GM18526 (cell line): ENCODE results near the gene WDHD1.

Experiments used
- POLR2A ChIP-seq: IDR thresholded peaks from 3 replicates; pipeline ENCODE4 v1.6.1; 2011; ENCODE audit not compliant: insufficient read length; ENCODE audit errors: extremely low read depth

The WDHD1 gene

GRCh38 chr14:55000381-55000780, 26.5 kb downstream of the WDHD1 start:
- TF ChIP-seq POLR2A: no peak

GRCh38 chr14:54985156-54985555, 41.7 kb downstream of the WDHD1 start:
- no peak for TF ChIP-seq POLR2A

DNA sequence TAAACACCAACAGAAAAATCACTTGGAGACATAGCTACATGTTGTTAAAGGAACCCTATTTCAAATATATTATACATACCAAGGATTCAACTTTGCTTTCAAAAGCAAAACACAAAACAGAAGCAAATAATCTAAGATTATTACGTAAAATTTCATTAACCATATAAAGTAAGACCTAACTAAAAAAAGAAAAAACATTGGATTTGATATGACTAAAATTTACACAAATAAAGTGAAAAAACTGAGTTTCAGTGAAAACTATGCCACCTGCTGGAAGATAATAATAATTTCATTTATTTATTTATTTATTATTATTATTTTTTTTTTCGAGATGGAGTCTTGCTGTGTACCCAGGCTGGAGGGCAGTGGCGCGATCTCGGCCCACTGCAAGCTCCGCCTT, 45.2 kb downstream of the WDHD1 start:
- TF ChIP-seq POLR2A: no peak

DNA sequence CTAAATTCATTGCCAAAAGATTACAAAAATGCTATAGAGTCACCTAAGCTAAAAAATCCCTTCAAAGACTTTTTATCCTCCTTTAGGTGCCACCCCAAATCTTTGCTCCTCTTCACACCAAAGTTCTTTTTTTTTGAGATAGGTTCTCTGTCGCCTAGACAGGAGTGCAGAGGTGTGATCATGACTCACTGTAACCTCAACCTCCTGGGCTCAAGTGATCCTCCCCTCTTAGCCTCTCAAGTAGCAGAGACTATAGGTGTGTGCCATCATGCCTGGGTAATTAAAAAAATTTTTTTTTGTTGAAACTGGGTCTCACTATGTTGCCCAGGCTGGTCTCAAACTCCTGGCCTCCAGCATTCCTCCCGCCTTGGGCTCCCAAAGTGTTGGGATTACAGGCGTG, 47.9 kb downstream of the WDHD1 start:
- TF ChIP-seq POLR2A: no peak

- no peak for TF ChIP-seq POLR2A
Observed at GRCh38 chr14:54976316-54976715, 50.6 kb downstream of the WDHD1 start.

- TF ChIP-seq POLR2A: no peak
Observed at GRCh38 chr14:54975856-54976255, 51.0 kb downstream of the WDHD1 start.

GRCh38 chr14:54974788-54975414, 52.0 kb downstream of the WDHD1 start:
- TF ChIP-seq POLR2A: no peak

GRCh38 chr14:54967496-54967895, 59.4 kb downstream of the WDHD1 start:
- no peak for TF ChIP-seq POLR2A

DNA sequence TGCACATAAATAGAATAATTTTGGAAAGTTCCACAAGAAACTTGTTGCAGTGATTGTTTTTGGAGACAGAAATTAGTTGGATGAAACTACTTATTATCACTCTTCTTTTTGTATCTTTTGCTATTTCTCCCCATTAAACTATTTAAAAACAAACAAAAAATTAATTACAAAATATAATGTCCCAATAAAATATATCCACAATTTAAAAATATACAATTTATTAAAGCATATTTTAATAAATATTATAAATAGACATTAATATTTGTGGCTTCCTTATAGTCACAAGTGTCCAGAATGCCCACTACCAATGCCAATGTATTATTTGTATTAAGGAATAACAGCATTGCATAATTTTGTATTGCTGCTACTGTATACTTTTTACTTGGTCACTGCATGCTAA, 71.8 kb downstream of the WDHD1 start:
- TF ChIP-seq POLR2A: no peak

- TF ChIP-seq POLR2A: no peak
Observed at GRCh38 chr14:54947230-54947629, 79.7 kb downstream of the WDHD1 start.

- no peak for TF ChIP-seq POLR2A
Observed at GRCh38 chr14:54946500-54946899, 80.4 kb downstream of the WDHD1 start.

- no peak for TF ChIP-seq POLR2A
Observed at GRCh38 chr14:54944737-54945391, 82.0 kb downstream of the WDHD1 start.

DNA sequence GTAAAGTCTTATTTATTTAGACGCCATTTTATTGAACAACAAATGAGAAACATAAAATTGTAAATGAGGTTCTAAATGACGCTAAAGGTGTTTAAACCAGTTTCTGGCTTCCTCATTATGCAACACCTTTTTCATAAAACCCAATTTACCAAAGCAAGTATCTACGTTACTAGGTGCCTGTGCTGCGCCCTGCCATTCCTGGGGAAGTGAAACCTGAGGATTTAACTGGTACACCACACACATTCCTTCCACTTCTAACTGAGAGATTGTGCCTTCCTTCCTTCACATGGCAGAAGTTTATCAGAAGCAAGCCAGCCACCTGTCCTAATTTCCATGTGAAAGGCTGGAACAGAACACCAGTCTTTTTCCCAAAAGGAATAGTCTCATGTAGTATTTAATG, 84.0 kb downstream of the WDHD1 start:
- no peak for TF ChIP-seq POLR2A

DNA sequence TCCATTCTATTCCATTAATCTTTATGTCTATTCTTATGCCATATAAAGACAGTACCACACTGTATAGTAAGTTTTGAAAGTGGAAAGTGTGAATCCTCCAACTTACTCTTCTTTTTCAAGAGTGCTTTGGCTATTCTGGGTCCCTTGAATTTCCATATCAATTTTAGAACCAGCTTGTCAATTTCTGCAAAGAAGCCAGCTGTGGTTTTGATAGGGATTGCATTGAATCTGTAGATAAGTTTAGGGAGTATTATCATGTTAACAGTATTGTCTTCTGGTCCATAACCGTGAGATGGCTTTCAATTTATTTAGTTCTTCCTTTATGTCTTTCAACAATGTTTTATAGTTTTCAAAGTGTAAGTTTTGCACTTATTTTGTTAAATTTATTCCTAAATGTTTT, 90.1 kb downstream of the WDHD1 start:
- no peak for TF ChIP-seq POLR2A

GRCh38 chr14:54935958-54936357, 90.9 kb downstream of the WDHD1 start:
- no peak for TF ChIP-seq POLR2A

- TF ChIP-seq POLR2A: no peak
Observed at GRCh38 chr14:54935100-54935499, 91.8 kb downstream of the WDHD1 start.

DNA sequence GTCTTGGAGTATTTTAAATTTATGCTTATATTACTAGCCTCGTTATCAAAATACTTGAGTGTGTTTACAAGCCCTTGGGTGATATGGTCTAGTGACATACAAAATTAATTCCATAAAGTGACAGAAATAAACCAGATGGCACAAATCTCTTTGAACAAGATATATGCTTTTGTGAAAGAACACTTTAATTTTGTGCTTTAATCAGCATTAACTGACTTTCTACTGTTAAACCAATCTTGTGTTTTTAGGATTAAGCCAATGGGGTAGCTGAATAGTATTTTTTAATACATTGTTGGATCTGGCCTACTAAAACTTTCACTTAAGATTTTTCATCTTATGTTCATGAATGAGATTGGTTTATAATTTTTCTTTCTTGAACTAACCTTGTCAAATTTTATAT, 93.9 kb downstream of the WDHD1 start:
- TF ChIP-seq POLR2A: no peak
